GM19438 (cell line): ENCODE measurements around the gene NTNG2.
"Not testable (repeated sequence)": the region's sequence is repeated elsewhere in the genome, so short reads cannot be mapped to it uniquely, and the experiment has no call there.

Experiments used
- ATAC-seq: cut with Tn5 transposase; IDR thresholded peaks from one replicate; pipeline ENCODE4 v1.9.1; 2021; ENCODE audit warnings: low read depth; ENCODE audit not compliant: unreplicated experiment

The NTNG2 gene

GRCh38 chr9:132244582-132245455 lies 83.0 kb downstream of the NTNG2 start:
- no peak for ATAC-seq

DNA sequence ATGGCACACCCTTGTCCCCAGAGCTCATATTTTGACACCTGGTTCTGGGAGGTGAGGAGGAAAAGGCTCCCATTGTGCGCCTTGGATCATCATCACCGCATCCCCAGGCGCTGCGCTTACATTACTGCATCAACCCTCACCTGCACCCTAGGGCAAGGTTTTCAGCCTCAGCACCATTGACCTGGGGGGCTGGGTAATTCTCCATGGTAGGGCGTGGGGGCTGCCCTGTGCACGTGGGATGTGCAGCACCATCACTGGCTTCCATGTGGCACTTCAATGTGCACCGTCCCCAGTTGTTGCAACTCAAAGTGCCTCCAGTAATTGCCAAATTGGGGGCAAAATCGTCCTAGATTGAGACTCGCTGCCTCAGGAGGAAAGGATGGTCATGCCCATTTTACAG lies 83.6 kb downstream of the NTNG2 start:
- ATAC-seq, result no peak

GRCh38 chr9:132247942-132248341 lies 86.1 kb downstream of the NTNG2 start:
- no peak for ATAC-seq

- ATAC-seq, result no peak
These were observed 87.3 kb downstream of the NTNG2 start for GRCh38 chr9:132249123-132249522.

DNA sequence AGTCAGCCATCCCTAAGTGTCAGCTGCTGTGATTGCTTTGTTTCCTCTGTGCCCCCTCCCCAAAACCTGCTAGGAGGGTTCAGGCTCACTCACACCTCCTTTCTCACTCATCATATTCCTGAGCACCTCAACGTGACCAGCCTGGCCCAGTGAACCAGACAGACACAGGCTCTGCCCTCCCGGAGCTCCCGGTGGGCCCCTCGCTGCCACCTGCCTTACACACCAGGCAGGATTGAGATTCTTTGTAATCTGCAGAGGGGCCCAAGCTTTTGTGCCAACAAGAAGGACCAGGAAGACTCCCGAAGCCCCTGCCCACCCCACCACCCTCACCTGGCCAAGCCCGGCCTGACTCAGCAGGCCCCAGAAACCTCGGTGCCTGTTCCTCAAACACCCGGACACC lies 87.8 kb downstream of the NTNG2 start:
- ATAC-seq, result no peak

GRCh38 chr9:132250324-132251262 lies 88.7 kb downstream of the NTNG2 start:
- no peak for ATAC-seq

GRCh38 chr9:132260846-132261245 lies 99.0 kb downstream of the NTNG2 start:
- no peak for ATAC-seq

- no peak for ATAC-seq
These were observed 104.2 kb downstream of the NTNG2 start for GRCh38 chr9:132266017-132266416.

DNA sequence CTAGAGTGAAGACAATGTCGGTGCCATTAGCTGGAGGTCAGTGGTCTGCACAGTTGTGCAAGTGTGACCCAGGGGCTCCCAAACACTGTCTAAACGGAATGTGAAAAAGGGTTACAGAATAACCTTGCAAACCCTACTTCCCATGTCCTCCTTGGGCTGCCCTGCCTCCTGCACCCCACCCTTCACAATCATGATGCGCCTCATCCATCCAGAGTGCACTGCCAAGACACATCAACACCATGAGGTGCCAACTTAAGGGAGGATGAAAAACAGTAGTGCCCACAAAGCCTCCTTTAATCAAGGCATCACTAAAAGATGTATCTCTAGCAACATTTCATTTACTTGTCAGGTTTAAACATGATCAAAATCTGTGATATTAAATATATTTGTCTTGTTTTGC lies 105.8 kb downstream of the NTNG2 start:
- no peak for ATAC-seq

DNA sequence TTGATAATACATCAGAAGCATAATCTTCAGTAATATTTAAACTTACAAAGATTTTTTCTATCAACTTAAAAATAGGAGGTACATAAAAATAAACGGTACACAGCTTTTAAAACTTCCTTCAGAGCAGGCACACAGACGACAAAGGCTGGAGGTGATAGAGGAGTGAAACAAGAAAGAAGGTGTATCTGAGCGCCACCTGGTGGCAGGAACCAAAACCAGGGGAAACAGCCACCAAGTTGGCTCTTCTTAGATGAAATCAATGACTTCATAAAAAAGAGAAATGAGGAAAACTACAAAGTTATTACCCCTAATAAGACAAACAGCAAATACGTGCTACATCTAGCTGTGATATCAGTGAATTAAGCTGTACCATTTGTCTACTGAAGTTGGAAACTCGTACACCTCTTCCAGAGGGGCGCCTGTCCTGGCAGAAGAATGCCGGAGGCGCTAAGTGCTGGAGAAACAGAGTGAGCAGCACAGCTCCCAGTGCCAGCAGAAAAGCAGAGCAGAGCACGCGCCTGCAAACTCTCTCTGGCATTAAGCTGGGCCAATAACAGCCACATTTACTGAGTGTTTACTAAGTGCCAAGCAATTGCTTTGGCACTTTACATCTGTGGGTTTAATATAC lies 107.0 kb downstream of the NTNG2 start:
- ATAC-seq, result no peak

GRCh38 chr9:132269704-132270516 lies 108.1 kb downstream of the NTNG2 start:
- not testable (repeated sequence) for ATAC-seq

GRCh38 chr9:132274861-132275260 lies 113.0 kb downstream of the NTNG2 start:
- ATAC-seq, result no peak

DNA sequence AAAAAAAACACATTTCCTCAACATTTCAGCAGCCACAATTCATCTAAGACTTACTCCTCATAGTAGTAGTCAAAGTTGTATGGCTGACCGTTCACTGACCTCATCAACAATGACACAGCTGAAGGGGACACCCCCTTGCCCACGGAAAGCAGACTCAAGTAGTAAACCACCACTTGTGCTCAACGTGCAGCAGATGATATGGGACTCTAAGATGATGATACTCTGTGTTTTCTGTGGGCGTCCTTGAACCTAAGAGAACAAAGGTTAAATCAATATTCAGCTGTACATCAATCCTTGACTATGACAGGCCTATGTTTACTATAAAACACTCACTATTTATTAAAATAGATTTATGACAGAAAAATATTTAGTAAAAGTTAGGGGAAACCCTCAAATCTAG lies 121.3 kb downstream of the NTNG2 start:
- ATAC-seq, result no peak

GRCh38 chr9:132283863-132284262 lies 122.0 kb downstream of the NTNG2 start:
- no peak for ATAC-seq

DNA sequence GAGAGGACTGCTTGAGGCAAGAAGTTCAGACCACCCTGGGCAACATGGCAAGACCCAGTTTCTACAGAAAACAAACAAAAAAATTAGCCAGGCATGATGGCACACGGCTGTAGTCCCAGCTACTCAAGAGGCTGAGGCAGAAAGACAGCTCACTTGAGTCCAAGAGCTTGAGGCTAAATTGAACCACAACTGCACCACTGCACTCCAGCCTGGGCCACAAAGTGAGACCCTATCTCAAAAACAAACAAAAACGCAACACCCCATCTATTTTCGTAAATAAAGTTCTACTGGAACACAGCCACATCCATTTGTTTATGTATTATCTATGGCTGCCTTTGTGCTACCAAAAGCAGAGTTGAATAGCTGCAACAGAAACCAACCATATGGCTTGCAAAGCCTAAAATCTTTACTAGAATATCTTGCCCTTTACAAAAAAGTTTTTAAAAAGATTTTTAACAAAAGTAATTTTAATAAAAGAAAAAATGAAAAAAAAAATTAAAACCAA lies 125.5 kb downstream of the NTNG2 start:
- ATAC-seq, result no peak

DNA sequence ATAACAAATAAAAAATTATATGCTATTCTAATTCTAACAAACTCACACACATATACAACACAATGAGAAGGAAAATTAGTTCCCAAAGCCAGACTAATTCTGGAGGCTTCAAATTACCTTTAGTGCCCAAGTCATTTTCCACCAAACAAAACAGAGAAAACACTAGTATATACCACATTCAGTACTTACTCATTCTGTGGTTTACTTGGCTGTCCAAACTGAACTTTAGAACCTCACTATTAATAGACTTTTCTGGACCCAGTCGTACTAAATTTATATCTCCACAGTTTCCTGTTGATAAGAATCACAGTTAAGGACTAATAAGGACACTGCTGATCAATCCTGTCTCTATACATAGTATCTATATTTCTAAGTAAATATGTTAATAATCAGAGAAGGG lies 126.5 kb downstream of the NTNG2 start:
- ATAC-seq, result no peak

DNA sequence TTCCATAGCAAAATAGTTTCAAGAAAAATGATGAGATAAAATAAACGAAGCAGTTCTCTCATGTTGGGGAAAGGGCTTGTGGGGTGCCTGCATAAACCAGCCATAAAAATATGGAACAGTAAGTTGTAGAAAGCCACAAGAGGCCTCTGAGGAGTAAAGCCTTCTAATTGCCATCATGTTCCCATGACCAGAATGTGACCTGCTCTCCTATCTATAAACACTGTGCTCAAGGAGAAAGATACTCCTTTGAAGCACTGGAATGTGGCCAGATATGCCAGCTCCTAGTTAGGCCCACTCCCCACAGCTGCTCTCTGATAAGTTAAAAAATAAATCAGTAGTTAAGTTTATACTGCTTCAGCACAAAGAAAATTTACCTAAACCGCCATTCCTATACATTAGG lies 127.1 kb downstream of the NTNG2 start:
- no peak for ATAC-seq

DNA sequence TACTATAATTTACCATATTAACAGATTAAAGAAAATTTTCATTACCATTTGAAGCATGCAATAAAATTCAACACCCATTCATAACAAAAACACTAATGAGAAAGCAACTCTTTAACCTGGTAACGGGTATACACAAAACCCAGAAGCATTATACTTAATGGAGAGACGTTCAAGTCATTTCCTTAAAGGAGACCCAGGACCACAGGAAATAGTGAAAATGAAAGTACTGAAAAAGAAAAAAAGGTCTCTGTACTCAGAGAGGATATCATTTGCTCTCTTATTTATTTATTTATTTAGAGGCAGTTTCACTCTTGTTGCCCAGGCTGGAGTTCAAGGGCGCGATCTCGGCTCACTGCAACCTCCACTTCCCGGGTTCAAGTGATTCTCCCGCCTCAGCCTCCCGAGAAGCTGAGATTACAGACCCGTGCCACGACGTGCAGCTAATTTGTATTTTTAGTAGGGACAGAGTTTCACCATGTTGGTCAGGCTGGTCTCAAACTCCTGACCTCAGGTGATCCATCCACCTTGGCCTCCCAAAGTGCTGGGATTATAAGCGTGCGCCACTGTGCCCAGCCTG lies 131.4 kb downstream of the NTNG2 start:
- no peak for ATAC-seq
